Measurements from ENCODE around the gene FBXL5. TPM values are rescaled to one million over a fixed set of nuclear protein-coding genes. Genes with fewer than 3 reads are reported as not detected.
A peak's percentile ranks its signal among the peaks of the same experiment; 100 is the strongest.

Gene FBXL5
- total RNA-seq, 2 experiments from 2014 or later: 43.5 to 102 TPM

GRCh38 chr4:15684498-15684897 is 29.3 kb upstream of the FBXL5 start:
- Histone ChIP-seq H2AFZ (ENCODE audit: low read length) (no peak overlapping the region), H3K79me2 (ENCODE audit: insufficient read depth, low read depth, low read length) (peaks cover 47% of the 10 kb centered on the region), H3K4me1 (ENCODE audit: insufficient read depth, low read length, poor library complexity, severe bottlenecking) (peaks cover 24% of the 10 kb centered on the region), H3K9me3 (ENCODE audit: low read length) (no peaks in the 10 kb centered on the region), H3K36me3 (ENCODE audit: insufficient read depth, low read length) (peaks cover 49% of the 10 kb centered on the region), H3K27ac (ENCODE audit: low read depth, low read length, poor library complexity, severe bottlenecking) (no peak overlapping the region), H3K4me2 (ENCODE audit: low read length) (no peak overlapping the region), H4K20me1 (ENCODE audit: insufficient read depth, low read length) (no peaks in the 10 kb centered on the region), H3K4me3 (ENCODE audit: low read depth, low read length, poor library complexity, severe bottlenecking) (no peak overlapping the region), H3K9me2 (ENCODE audit: insufficient read depth, low read length) (no peaks in the 10 kb centered on the region)
- CTCF ChIA-PET (ENCODE audit: unreplicated experiment): no interaction called here
- no TSS peak for BruUV-seq (replicated peaks)
- POLR2A ChIA-PET: interaction anchor here (0.6 to 1.8 kb wide), 4 partner anchors 9 to 137 kb away, joined by 3 to 8 read pairs (median 5); no protein-coding TSS in a partner anchor
- intact Hi-C loops (cut with micrococcal nuclease; ENCODE audit: unreplicated experiment): loop anchor here (5.0 kb wide), 1 partner anchor 272 kb away; no protein-coding TSS in a partner anchor
- no peak for DNase-seq (ENCODE audit: low spot score)
- no peak for TF ChIP-seq CTCF (conservative IDR thresholded peaks at IDR 0.05; ENCODE audit: low read length)
- TF ChIP-seq EZH2phosphoT487 (IDR thresholded peaks at IDR 0.05; ENCODE audit: borderline replicate concordance, low read depth, low read length): no peak

- DNase-seq (ENCODE audit: low spot score): no peak
- CTCF ChIA-PET (ENCODE audit: unreplicated experiment): no interaction called here
- H3K27ac ChIP-seq (ENCODE audit: low read depth, low read length, poor library complexity, severe bottlenecking): no peak overlapping the region
- no peaks in the 10 kb centered on the region for H4K20me1 ChIP-seq (ENCODE audit: insufficient read depth, low read length)
- POLR2A ChIA-PET: interaction anchor here (1.3 to 4.3 kb wide), 6 partner anchors 10 to 122 kb away, joined by 3 to 36 read pairs (median 6); partner anchors contain the start of gene FBXL5
- no peak for TF ChIP-seq EZH2phosphoT487 (IDR thresholded peaks at IDR 0.05; ENCODE audit: borderline replicate concordance, low read depth, low read length)
- TF ChIP-seq CTCF (conservative IDR thresholded peaks at IDR 0.05; ENCODE audit: low read length): no peak
- H3K4me1 ChIP-seq (ENCODE audit: insufficient read depth, low read length, poor library complexity, severe bottlenecking): peaks cover 38% of the 10 kb centered on the region
- H2AFZ ChIP-seq (ENCODE audit: low read length): no peak overlapping the region
- no TSS peak for BruUV-seq (replicated peaks)
- H3K4me3 ChIP-seq (ENCODE audit: low read depth, low read length, poor library complexity, severe bottlenecking): peak overlapping the region; percentile 90
- peaks cover 44% of the 10 kb centered on the region for H3K36me3 ChIP-seq (ENCODE audit: insufficient read depth, low read length)
- H3K9me3 ChIP-seq (ENCODE audit: low read length): no peaks in the 10 kb centered on the region
- no peaks in the 10 kb centered on the region for H3K9me2 ChIP-seq (ENCODE audit: insufficient read depth, low read length)
- peak overlapping the region; percentile 76 for H3K4me2 ChIP-seq (ENCODE audit: low read length)
- H3K79me2 ChIP-seq (ENCODE audit: insufficient read depth, low read depth, low read length): peaks cover 60% of the 10 kb centered on the region
- intact Hi-C loops (cut with micrococcal nuclease; ENCODE audit: unreplicated experiment): loop anchor here (5.0 kb wide), 1 partner anchor 271 kb away; no protein-coding TSS in a partner anchor
Measured at GRCh38 chr4:15683143-15683495, 28.0 kb upstream of the FBXL5 start.
